ENCODE data around the gene PLCXD1.

DNA sequence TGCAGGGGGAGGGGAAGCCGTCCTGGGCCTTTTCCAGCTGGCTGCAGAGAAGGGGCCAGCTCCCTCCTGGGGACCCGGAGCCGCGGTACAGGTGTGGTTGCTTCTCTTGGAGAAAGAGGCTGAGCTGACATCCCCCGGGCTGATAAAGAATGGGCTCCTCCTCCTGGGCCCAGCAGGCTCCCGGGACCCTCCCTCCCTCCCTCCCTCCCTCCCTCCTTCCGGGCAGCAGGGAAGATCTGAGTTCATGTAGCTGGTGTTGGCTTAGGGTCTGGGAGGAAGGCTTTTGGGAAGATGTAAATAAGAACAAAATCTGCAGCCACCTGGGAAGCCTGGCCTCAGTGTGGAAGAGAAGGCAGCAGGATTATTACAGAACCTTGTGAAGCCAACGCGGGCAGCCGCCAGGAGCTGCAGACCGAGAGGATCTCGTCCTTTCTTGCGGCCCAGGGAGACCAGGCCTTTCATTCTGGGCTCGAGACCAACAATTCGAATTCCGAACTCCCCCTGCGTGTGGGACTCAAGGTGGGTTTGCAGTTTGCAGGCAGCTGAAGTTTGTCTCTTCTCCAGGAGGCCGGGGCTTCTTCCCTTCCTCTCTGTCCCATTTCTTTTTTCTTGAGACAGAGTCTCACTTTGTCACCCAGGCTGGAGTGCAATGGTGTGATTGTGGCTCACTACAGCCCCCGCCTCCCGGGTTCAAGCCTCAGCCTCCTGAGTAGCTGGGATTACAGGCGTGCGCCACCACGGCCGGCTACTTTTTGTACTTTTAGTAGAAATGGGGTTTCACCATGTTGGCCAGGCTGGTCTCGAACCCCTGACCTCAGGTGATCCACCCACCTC lies at the start of gene PLCXD1:
- no peak for TF ChIP-seq CTCF (IDR thresholded peaks at IDR 0.05)
- no peak for TF ChIP-seq POLR2A (IDR thresholded peaks at IDR 0.05)
